Ovary (tissue), 3 donors: Measurements from ENCODE around the gene SLFN14.

Experiments
- POLR2A ChIP-seq: fragments of 450-650 bp; IDR thresholded peaks from one replicate; pipeline ENCODE4 v1.6.1; 2017; ENCODE audit warnings: antibody characterized with exemption, mild to moderate bottlenecking, moderate library complexity
- TF ChIP-seq, protein P1 (sequence below), 3 donors: fragments of 450-650 bp in 2 of 3; fragments of 200-600 bp in 1 of 3; IDR thresholded peaks; one replicate each; pipeline versions ENCODE4 v1.5.1 to v1.8.0; 2016 to 2022; ENCODE audit warnings: antibody characterized with exemption in 3 of 3, mild to moderate bottlenecking in 1 of 3
- donor health status: DM: no; HTN: no; CAD: no.

DNA sequence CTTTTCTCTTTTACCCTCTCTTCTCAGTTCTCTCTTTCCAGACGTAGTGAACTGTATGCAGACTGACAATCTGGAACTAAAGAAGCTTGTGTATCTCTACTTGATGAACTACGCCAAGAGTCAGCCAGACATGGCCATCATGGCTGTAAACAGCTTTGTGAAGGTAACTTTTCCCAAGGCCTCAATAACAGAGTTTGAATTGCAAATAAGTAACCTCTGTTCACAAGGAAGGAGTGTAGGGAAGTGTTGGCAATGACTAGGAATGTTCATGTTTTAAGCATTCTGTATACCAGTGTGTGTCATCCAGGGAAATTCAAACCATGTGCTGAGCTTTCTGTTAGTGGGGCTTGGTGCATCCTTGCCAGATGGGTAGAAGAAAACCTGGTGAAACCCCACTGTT, 45.1 kb upstream of the SLFN14 start:
- TF ChIP-seq, protein P1, sequence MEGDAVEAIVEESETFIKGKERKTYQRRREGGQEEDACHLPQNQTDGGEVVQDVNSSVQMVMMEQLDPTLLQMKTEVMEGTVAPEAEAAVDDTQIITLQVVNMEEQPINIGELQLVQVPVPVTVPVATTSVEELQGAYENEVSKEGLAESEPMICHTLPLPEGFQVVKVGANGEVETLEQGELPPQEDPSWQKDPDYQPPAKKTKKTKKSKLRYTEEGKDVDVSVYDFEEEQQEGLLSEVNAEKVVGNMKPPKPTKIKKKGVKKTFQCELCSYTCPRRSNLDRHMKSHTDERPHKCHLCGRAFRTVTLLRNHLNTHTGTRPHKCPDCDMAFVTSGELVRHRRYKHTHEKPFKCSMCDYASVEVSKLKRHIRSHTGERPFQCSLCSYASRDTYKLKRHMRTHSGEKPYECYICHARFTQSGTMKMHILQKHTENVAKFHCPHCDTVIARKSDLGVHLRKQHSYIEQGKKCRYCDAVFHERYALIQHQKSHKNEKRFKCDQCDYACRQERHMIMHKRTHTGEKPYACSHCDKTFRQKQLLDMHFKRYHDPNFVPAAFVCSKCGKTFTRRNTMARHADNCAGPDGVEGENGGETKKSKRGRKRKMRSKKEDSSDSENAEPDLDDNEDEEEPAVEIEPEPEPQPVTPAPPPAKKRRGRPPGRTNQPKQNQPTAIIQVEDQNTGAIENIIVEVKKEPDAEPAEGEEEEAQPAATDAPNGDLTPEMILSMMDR (IDR thresholded peaks at IDR 0.05), result no peak
- no peak for TF ChIP-seq POLR2A
